GM23338 (cell line): Measurements from ENCODE around the gene CTDSPL.

Experiments
- CTCF ChIP-seq, 2 experiments: fragments of 200-600 bp in 1 of 2; sonication (generic) in 1 of 2; conservative IDR thresholded peaks; 2 replicates each; pipeline versions ENCODE4 v1.5.1 to v1.6.1; 2016 to 2017; ENCODE audit warnings: antibody characterized with exemption in 2 of 2, low read depth in 2 of 2, mild to moderate bottlenecking in 2 of 2, moderate library complexity in 1 of 2
- POLR2AphosphoS5 ChIP-seq: IDR thresholded peaks from 2 replicates; pipeline ENCODE4 v1.6.1; 2016; ENCODE audit warnings: antibody characterized with exemption, low read depth

GRCh38 chr3:37833302-37834186 lies 28.1 kb upstream of the CTDSPL start:
- TF ChIP-seq CTCF (conservative IDR thresholded peaks at IDR 0.05; ENCODE audit: low read depth in 2 of 2) (peak; percentile 25 to 49; a peak in 3 of 4 replicates), POLR2AphosphoS5 (no peak)
